ENCODE data around the gene SLC8A1.
"Not testable (repeated sequence)": the region's sequence is repeated elsewhere in the genome, so short reads cannot be mapped to it uniquely, and the experiment has no call there.

SLC8A1 gene

DNA sequence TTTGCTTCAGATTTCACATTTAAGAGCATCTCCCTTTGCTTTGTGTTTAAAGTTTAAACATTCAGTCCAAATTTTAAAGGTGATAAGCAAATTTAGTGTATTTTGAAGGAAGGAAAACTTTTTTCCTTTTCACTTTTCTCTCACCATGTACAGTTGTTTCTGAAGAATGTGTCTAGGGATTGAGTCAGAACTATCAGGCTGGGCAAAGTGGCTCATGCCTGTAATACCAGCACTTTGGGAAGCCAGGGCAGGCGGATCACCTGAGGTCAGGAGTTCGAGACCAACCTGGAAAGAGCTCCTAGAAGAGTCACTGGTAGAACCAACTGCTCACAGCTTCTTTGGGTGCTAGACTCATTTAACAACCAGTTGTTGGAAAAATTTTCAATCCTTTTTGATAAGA, 345.8 kb downstream of the SLC8A1 start:
- no peak for DNase-seq (ENCODE audit: low read depth)

DNA sequence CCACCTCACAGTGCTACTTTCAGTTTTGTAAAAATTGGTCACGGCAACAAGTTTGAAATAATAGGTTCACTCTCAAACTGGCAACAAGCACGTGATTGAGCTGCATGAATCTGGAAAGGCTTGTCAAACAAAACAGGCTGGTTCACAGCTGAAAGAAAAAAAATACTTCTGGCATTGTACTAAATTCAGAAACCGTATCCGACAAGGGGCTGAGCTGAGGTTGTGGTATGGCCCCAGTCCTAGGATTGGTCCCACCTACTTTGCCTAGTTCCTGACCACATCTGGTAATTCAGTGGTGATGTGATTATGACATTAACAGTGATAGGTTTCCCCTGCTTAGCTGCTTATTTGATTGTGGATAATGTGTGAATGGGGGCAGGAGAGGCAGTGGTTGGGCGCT, 346.3 kb downstream of the SLC8A1 start:
- no peak for DNase-seq (ENCODE audit: low read depth)

DNA sequence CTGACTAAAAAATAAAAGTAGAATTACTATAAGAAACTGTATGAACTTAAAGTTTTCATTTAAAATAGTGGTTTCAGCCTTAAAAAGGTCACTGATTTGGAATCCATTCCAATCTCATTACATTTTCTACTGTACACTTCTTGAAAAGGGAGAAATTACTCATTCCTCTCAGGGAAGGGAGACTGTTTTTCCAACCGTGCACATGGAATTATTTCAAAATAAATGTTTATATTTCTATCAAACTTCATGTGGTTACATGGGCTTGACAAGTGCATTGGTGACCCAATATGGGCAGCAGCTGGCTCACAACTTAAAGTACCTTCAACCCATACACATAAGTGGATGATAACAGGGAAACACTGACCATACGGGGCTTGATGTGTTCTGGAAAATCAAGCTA, 348.3 kb downstream of the SLC8A1 start:
- peak; percentile 65 for DNase-seq (ENCODE audit: low read depth)

DNA sequence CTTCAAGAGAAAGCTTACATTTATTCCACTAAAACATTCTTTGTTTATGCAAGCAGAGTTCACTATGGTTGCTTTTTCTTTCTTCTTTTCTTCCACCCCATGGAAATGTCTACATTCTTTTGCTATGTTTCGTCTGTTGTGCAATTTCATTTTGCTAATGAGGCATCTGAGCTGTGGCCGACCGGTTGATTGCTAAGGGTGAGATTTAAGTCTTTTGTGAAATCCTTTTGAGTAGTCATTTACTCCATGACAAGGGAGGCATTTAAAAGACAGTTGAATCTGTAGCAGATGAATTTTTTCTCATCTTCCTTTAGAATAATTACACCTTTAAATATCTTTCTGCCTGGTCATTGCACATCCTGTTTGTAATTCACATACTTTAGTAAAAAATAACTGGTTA, 348.7 kb downstream of the SLC8A1 start:
- DNase-seq (ENCODE audit: low read depth), result peak; percentile 83

DNA sequence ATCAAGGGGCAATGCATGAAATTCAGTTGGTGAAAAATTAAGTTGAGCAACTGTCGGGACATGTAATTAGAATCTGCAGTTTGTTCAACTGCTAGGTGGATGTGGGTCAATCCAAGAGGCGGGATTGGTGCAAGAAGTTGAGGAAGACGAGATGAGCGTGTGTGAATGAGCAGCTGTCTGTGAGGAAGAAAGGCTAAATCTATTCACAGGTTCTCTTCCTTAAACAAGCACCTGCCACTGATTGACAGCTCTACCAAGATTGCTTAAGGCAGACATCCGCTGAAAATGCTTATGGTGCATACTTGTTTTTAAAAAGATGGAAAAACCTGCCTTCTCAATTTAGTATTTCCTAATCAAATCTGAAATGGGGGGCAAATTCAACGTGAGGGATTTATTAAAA, 349.4 kb downstream of the SLC8A1 start:
- no peak for DNase-seq (ENCODE audit: low read depth)

DNA sequence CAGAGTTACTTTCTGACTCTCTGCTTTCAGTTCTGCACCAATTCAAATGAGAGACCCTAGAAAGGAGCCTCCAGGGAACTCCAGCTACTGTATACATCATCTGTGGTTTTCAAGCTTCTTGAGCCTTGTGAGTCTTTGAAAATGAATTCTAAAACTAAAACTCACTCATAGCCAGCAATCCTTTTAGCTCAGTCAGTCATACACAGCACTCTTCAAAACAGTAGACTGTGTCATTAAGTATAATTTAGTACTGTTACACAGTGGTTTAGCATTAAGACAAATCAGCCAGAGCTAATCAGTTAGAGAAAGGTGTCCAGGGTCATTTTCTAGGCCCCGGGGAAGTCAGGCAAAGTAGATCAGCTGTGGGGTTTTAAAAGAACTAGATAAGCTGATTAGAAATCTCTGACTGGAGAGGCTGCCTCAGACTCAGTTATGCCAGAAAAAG, 350.7 kb downstream of the SLC8A1 start:
- DNase-seq (ENCODE audit: low read depth), result peak; percentile 75

DNA sequence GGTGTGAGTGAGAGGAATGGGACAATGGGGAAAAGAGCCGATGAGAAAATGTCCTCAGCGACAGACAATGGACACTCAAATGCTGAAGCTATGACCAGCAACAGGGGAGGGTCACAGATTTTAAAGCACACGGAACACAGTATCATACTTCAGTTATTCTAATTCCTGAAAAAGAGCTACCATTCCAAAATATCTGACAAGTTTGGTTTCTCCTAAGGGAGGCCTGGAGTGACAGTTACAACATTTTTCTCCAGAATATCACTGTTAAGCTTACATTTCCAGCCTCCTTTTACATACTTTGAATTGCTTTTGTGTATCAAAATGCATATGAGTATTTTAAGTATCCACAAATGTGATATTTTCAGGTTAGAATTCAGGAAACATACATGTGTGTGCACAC, 351.2 kb downstream of the SLC8A1 start:
- no peak for DNase-seq (ENCODE audit: low read depth)

DNA sequence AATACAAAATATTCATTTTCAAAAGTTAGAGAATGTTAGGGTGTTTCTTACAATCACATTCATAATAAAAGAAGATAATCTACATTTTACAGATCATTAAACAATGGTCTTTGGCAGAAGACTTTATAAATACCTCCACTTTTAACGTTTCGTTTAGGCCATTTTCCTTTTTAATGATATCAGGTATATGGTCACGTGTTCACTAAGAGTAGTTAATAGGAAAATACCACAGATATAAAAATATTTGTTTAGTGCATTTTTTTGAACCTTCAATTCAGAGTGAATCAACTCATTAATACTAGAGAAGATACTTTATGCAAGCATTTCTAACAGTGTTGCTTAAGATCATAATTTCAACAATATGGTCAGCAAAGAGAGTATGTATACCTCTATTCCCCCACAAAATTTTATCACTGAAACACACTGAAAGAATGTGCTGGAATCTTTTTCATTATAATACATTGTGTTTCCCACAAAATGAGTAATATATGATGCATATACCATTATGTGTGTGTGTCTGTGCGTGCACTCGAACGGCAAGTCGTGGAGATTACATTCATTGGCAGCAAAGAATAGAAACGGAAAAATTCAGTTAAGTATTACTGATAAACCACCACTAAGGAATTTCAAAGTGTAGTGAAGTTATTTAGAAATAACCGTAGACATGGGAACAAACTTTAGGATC, 353.0 kb downstream of the SLC8A1 start:
- peak; percentile 66 for DNase-seq (ENCODE audit: low read depth)

DNA sequence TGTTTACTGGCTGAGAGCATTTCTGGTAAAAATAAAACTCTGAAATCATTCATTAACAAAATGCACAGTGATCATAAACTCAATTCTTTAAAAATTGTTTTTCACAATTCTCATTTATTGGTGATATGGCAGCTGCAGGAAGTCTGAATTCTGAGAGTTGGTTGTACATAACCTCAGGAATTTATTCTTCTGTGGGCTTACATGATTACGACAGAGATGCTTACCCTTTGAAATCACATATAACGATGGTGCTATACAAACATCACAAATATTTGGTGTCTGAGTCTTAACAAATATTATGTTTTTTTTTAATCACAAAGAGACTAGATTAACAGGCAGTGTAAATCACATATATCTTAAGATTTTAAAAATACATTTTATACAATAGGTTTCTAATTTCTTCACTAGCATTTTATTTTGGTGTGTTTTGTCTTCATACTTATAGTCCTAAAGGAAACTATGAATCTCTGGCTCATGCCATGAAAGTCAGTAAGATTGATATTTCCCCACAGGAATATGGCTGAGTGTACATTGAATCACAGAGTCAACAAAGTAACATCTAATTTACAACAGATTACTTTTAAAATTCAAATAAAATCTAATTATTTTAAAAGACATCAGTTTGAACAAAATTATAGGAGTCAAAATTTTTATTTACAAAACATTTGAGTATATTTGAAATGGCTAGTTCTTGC, 354.1 kb downstream of the SLC8A1 start:
- peak; percentile 90 for DNase-seq (ENCODE audit: low read depth)

DNA sequence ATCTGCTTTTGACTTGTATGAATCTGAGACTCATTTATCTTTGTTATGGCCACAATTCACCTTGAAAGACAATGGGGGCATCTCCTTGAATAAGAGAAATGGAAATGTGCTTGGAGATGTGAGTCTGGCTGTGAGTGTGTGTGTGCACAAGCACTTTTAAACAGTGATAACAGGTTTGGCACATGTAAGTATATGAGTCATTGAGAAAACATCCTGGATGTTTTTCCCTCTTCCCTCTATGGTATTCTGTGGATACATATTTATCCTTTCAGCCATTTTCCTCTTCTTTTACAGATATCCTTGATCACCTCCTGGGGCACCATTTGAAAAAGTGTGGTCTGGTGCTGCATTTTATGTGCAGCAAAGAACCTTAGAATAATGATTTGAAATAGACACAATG, 355.5 kb downstream of the SLC8A1 start:
- peak; percentile 65 for DNase-seq (ENCODE audit: low read depth)

DNA sequence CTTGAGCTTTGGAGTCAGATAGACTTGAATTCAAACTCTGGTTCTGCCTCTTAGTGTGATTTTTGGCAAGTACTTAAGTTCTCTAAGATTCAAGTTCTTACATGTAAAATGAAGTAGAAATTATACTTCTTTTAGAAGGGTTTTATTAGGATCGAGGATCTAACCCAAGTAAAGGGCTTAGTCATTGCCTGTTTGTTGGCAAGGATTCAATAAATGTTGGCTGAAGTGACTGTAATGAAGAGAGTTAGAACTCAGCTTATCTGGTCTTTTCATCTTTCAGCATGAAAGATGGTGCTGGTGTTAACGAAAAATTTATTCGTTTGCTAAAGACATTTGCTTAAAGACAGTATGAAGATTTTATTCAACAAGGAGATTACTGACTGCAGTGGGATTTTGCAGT, 356.9 kb downstream of the SLC8A1 start:
- peak; percentile 79 for DNase-seq (ENCODE audit: low read depth)

DNA sequence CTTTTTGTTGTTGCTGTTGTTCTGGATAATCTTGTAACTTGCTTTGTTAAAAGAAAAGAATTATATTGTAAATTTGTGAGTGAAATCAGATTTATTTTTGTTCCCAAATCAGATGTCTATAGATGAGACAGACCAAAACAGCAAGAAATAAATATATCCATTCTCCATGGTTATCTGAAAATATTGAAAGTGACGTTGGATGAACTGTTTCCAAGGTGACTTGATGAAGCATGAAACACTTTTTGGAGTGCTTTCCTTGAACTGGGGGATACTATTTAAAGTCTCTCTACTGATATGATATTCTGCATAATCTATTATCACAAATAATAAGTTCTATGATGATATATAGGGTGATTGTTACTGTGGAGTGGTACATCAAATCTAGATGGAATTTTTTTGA, 357.4 kb downstream of the SLC8A1 start:
- no peak for DNase-seq (ENCODE audit: low read depth)

DNA sequence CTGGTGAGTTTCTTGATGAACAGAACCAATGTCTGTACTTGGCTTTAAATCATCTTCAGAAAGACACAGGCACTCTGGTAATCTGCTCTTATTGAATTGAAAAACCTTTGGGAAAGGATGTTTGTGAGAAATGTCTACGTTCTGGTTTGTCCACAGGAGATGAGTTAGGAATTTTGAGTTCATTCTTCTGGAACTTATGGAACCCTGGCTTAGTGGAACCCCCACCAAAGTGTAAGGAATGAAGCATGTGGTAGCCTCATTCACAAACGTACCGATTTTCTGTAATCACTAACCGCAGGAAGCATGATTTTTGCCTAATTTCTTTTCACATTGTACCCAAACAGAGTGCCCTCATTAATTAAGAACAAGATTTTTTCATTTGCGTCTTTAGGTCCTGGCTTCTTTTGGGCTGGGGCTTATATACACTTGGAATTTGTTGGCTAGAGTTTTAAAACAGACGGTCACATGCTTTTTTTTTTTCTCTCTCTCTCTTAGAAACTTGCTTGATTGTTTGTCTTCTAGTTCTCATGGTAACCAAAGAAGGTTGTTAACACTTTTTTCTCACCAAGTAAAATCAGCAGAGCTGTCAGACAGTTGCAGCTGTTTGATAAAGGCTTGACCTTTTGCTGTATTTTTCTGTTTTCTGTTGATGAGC, 358.7 kb downstream of the SLC8A1 start:
- DNase-seq (ENCODE audit: low read depth), result peak; percentile 19

DNA sequence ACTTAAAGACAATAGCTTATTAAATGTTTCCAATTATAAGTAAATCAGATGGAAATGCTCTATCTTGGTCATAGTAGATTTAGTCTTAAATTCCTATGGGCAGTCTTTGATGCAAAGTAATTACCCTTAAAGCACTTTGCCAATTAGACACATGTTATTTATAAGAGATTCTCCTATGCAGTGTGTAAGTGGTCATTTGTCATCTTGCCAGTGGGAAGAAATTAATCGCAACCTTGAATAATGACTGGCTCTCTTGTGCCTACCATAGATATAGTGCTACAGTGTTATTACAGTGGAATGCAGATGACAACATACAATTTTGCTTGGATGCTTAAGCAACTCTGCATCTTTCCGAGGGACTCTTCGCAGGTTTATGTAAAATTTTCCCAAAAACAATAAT, 361.8 kb downstream of the SLC8A1 start:
- no peak for DNase-seq (ENCODE audit: low read depth)

DNA sequence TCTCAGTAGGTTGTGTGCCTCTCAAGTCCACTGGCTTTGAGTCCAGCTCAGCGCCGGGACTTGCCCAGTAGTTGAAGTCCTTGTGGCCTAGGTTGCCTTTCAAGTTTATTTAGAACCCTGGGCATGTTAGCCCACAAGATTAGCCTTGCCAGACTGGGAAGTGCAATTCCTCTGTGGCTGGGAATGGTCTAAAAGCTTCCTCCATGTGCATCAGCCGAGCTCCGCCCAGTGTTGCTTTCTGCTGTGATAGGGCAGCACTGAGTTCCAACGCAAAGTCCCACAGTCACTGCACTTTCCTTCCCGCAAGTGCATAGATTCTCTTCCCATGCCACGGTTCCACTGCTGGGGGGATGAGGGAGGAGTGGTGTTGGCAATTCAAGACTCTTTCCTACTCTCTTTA, 364.0 kb downstream of the SLC8A1 start:
- DNase-seq (ENCODE audit: low read depth), result no peak

DNA sequence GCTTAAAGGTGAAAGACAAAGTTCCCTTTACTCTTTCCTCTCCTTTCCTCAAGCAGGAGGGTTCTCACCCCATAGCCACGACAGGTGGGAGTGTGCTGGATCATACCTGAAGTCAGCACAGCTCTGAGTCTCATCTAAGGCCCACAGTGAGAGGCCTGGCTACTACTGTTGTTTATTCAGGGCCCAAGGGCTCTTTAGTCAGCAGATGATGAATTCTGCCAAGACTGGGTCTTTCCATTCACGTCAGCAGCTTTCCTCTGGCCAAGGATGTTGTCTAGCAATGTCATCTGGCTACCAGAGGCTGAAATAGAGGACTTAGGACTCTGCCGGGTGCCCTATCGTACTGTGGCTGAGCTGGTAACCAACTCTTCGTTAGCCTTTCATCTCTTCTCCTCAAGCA, 364.5 kb downstream of the SLC8A1 start:
- no peak for DNase-seq (ENCODE audit: low read depth)

DNA sequence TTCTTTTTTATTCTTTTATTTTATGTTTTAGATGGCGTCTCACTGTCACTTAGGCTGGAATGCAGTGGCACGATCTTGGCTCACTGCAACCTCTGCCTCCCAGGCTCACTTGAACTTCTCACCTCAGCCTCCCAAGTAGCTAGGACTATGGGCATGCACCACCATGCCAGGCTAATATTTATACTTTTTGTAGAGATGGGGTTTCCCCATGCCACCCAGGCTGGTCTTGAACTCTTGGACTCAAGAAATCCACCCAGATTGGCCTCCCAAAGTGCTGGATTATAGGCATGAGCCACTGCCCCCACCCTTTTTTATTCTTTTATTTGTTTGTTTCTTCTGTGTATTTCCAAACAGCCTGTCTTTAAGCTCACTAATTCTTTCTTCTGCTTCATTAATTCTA, 366.1 kb downstream of the SLC8A1 start:
- DNase-seq (ENCODE audit: low read depth), result no peak

DNA sequence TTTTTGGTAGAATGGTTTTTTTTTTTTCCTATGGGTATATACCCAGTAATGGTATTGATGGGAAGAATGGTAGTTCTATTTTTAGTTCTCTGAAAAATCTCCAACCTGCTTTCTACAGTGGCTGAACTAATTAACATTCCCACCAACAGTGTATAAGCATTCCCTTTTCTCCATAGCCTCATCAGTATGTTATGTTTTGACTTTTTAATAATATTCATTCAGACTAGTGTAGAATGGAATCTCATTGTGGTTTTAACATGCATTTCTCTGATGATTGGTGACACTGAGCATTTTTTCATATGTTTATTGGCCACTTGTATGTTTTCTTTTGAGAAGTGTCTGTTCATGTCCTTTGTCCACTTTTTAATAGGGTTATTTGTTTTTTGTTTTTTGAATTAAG, 378.6 kb downstream of the SLC8A1 start:
- not testable (repeated sequence) for DNase-seq (ENCODE audit: low read depth)

DNA sequence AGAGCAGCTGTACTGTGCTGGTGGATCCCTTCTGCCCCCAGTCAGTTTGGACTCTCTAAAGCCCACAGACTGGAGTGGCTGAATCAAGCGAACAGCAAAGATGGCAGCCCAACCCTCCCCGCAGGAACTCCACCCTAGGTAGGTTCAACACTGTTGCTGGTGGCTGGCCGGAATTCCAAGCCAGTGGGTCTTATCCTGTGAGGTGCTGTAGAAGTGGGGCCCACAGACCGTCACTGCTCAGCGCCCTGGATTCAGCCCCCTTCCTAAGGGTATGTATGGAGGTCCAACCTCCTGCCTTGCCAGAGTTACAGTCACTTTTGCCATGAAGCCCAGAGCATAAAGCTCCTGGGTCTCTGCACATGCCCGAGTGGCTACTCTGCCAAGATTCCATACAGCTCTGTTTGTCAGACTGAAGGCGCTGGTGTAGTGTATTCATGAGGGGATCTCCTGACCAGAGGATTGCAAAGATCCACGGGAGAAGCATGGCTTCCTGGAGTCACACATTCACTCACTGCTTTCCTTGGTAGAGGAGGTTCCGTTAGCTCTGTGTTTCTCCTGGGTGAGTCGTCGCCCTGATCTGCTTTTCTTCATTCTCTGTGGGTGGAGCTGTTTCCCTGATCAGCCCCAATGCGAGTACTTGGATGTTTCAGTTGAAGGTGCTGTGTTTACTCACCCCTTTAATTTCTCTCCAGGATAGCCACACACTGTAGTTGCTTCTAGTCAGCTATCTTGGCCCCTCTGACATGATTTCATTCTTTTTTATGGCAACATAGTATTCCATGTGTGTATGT, 379.3 kb downstream of the SLC8A1 start:
- DNase-seq (ENCODE audit: low read depth), result peak; percentile 15

DNA sequence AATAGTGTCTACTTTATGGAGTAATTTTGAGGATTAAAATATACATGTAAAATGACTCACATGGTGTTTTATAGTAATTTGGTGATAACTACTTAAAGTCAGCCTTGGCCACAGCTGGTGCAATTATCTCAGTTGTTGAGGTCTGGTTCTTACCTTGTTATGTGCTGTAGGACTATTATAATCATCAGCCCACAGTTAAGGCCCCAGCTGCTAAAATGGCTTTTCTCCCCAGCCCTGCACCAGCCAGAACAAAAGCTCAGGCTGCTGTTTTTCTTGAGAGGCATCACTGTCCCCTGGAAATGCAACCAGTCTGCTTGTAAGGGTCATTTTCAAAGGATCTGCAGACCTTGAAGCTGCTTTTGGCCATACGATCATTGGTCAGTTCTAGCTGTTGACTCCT, 389.5 kb downstream of the SLC8A1 start:
- DNase-seq (ENCODE audit: low read depth), result no peak

DNA sequence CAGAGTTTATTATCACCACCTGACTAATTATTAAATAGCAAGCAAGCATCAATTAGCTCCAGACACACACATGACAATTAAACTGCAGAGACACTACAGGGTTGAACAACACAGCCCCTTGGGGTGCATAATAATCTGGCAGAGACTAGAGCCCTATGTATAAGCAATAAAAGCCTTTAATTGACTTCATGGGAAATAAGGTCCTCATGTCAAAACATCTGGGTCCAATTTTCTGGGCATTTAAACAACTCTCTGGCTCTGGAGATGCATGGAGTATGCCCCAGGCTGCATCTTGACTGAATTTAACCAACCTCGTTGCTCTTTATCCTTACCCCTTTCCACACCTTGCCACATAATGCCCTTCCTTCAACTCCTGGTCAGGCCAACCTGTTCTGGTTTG, 402.1 kb downstream of the SLC8A1 start:
- DNase-seq (ENCODE audit: low read depth), result no peak

DNA sequence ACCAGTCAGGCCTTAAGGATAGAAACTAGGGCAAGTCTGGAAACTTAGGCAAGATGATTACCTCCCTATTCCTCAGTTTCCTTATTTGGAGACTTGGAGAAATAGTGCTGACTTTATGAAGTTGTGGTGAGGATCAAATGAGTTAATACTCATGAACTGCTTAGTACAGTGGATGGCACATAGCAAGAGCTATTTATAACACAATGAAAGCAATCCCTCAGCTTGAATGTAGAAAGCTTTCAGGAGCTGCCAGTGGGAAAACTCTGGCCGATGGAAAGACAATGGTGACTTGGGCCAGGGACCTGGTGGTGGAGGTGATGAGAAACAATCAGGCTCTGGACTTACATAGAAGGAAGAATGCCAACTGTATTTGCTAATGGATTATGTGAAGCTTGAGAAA, 403.4 kb downstream of the SLC8A1 start:
- DNase-seq (ENCODE audit: low read depth), result no peak

DNA sequence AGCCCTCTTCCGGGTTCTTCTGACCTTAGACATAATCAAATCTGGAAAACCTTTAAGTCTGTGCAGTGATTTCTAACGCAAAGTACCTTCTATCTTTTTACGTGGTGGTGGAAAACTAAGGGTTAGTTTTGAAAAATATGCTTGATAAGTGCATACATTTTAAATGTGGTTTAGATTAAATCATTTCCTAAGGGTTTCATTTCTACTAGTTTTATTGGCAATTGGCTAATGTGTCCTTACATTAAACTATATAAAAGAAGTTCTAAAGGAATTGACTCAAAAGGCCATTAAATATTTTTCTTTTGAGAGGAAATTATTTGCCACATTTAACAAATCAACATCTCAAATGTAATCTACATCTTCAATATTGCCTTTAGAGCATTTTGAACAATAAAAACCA, 404.5 kb downstream of the SLC8A1 start:
- no peak for DNase-seq (ENCODE audit: low read depth)

All from amniotic epithelial cell (primary cell).